GM18507 (cell line): ENCODE results near the gene TRAPPC12.
"Not testable (repeated sequence)": the region's sequence is repeated elsewhere in the genome, so short reads cannot be mapped to it uniquely, and the experiment has no call there.

Experiments
- DNase-seq: peaks from one replicate; pipeline ENCODE4 v3.0.0; 2011; ENCODE audit warnings: low read depth; ENCODE audit not compliant: insufficient read length; ENCODE audit errors: extremely low spot score
- FAIRE-seq: peaks from 2 replicates; lab custom pipeline; 2011; peaks lifted over from hg19 to GRCh38; lab: Jason Lieb, UNC

TRAPPC12 gene

GRCh38 chr2:3379647-3380534 is at the start of gene TRAPPC12:
TRAPPC12 (plus strand) TSS chr2:3379694; CDS start chr2:3387624, 7,930 bp downstream.
- peak; percentile 86 for FAIRE-seq

GRCh38 chr2:3332133-3332532 is 47.4 kb upstream of the TRAPPC12 start:
- DNase-seq: no peak
- no peak for FAIRE-seq

More at GRCh38 chr2:3379647-3380534, at the start of gene TRAPPC12:
- DNase-seq: peak; percentile 79

- FAIRE-seq (no peak), DNase-seq (no peak)
These were observed 44.8 kb upstream of the TRAPPC12 start for GRCh38 chr2:3334392-3335345.

GRCh38 chr2:3336844-3337243 is 42.6 kb upstream of the TRAPPC12 start:
- DNase-seq (no peak), FAIRE-seq (no peak)

- DNase-seq: no peak
- no peak for FAIRE-seq
These were observed 41.2 kb upstream of the TRAPPC12 start for GRCh38 chr2:3338340-3338739.

- FAIRE-seq (no peak), DNase-seq (no peak)
These were observed 39.4 kb upstream of the TRAPPC12 start for GRCh38 chr2:3340144-3340543.

- FAIRE-seq (no peak), DNase-seq (no peak)
These were observed 38.2 kb upstream of the TRAPPC12 start for GRCh38 chr2:3341336-3341735.

- DNase-seq (no peak), FAIRE-seq (no peak)
These were observed 37.2 kb upstream of the TRAPPC12 start for GRCh38 chr2:3342324-3342723.

GRCh38 chr2:3343012-3343411 is 36.5 kb upstream of the TRAPPC12 start:
- DNase-seq (no peak), FAIRE-seq (no peak)

- DNase-seq (no peak), FAIRE-seq (no peak)
These were observed 34.6 kb upstream of the TRAPPC12 start for GRCh38 chr2:3344897-3345296.

GRCh38 chr2:3345621-3346020 is 33.9 kb upstream of the TRAPPC12 start:
- FAIRE-seq: no peak
- DNase-seq: no peak

- DNase-seq: no peak
- FAIRE-seq: no peak
These were observed 30.7 kb upstream of the TRAPPC12 start for GRCh38 chr2:3348767-3349166.

GRCh38 chr2:3349211-3349693 is 30.2 kb upstream of the TRAPPC12 start:
- no peak for DNase-seq
- no peak for FAIRE-seq

- no peak for DNase-seq
- FAIRE-seq: no peak
These were observed 24.5 kb upstream of the TRAPPC12 start for GRCh38 chr2:3354986-3355385.

GRCh38 chr2:3355951-3356569 is 23.4 kb upstream of the TRAPPC12 start:
- FAIRE-seq (no peak), DNase-seq (no peak)

- FAIRE-seq (no peak), DNase-seq (no peak)
These were observed 22.7 kb upstream of the TRAPPC12 start for GRCh38 chr2:3356799-3357198.

- DNase-seq, FAIRE-seq: not testable (repeated sequence)
These were observed 22.0 kb upstream of the TRAPPC12 start for GRCh38 chr2:3357446-3357845.

GRCh38 chr2:3357926-3358325 is 21.6 kb upstream of the TRAPPC12 start:
- FAIRE-seq: no peak
- DNase-seq: no peak

- no peak for FAIRE-seq
- no peak for DNase-seq
These were observed 17.7 kb upstream of the TRAPPC12 start for GRCh38 chr2:3361518-3362389.
